Measurements from ENCODE around the gene ACADS. TPM values are rescaled to one million over a fixed set of nuclear protein-coding genes. Genes with fewer than 3 reads are reported as not detected.

The ACADS gene
- total RNA-seq, 1 donor = 10.5 TPM

DNA sequence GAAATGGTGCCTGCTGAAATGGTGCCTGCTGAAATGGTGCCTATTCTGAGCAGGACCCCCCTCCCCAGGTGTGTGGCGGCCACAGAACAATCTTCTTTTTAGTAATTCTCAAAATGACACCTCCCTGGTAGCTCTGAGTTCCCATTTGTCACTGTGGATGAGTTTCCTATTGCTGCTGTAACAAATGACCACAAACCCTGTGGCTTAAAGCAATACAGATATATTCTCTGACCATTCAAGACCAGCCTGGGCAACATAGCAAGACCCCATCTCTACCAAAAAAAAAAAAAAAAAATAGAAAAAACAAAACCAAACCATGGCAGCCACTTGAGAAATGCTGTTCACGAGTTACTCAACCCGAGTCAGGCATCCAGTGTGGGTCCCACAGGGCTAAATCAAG lies 7.9 kb downstream of the ACADS start:
- Histone ChIP-seq H3K4me3 (ENCODE audit: insufficient read depth, low read length) (no peak overlapping the region), H3K79me2 (ENCODE audit: insufficient read depth, low read length) (no peaks in the 10 kb centered on the region), H3K4me1 (ENCODE audit: insufficient read depth, low read length) (no peaks in the 10 kb centered on the region), H4K20me1 (ENCODE audit: insufficient read depth, low read length) (no peaks in the 10 kb centered on the region), H3K4me2 (ENCODE audit: insufficient read depth, low read length) (no peak overlapping the region), H3K9me3 (ENCODE audit: low read depth, low read length) (no peaks in the 10 kb centered on the region), H2AFZ (ENCODE audit: low read length) (no peak overlapping the region), H3K27me3 (ENCODE audit: insufficient read depth, low read length) (no peaks in the 10 kb centered on the region), H3K27ac (ENCODE audit: low read depth, low read length) (no peak overlapping the region), H3K36me3 (ENCODE audit: insufficient read depth, low read length) (no peaks in the 10 kb centered on the region)
- DNase-seq (ENCODE audit: insufficient read length, low spot score, missing footprints) = no peak
- TF ChIP-seq, protein P1, sequence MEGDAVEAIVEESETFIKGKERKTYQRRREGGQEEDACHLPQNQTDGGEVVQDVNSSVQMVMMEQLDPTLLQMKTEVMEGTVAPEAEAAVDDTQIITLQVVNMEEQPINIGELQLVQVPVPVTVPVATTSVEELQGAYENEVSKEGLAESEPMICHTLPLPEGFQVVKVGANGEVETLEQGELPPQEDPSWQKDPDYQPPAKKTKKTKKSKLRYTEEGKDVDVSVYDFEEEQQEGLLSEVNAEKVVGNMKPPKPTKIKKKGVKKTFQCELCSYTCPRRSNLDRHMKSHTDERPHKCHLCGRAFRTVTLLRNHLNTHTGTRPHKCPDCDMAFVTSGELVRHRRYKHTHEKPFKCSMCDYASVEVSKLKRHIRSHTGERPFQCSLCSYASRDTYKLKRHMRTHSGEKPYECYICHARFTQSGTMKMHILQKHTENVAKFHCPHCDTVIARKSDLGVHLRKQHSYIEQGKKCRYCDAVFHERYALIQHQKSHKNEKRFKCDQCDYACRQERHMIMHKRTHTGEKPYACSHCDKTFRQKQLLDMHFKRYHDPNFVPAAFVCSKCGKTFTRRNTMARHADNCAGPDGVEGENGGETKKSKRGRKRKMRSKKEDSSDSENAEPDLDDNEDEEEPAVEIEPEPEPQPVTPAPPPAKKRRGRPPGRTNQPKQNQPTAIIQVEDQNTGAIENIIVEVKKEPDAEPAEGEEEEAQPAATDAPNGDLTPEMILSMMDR (IDR thresholded peaks at IDR 0.05; ENCODE audit: extremely low read depth, low read depth, low read length) = no peak

- Histone ChIP-seq H3K27me3 (ENCODE audit: insufficient read depth, low read length) (no peaks in the 10 kb centered on the region), H2AFZ (ENCODE audit: low read length) (no peak overlapping the region), H3K79me2 (ENCODE audit: insufficient read depth, low read length) (no peaks in the 10 kb centered on the region), H3K4me2 (ENCODE audit: insufficient read depth, low read length) (no peak overlapping the region), H4K20me1 (ENCODE audit: insufficient read depth, low read length) (no peaks in the 10 kb centered on the region), H3K9me3 (ENCODE audit: low read depth, low read length) (no peaks in the 10 kb centered on the region), H3K4me3 (ENCODE audit: insufficient read depth, low read length) (no peak overlapping the region), H3K4me1 (ENCODE audit: insufficient read depth, low read length) (no peaks in the 10 kb centered on the region), H3K27ac (ENCODE audit: low read depth, low read length) (no peak overlapping the region), H3K36me3 (ENCODE audit: insufficient read depth, low read length) (no peaks in the 10 kb centered on the region)
- TF ChIP-seq, protein P1 (IDR thresholded peaks at IDR 0.05; ENCODE audit: extremely low read depth, low read depth, low read length) = no peak
- DNase-seq (ENCODE audit: insufficient read length, low spot score, missing footprints) = no peak
Measured at GRCh38 chr12:120734210-120734609, 8.6 kb downstream of the ACADS start.

DNA sequence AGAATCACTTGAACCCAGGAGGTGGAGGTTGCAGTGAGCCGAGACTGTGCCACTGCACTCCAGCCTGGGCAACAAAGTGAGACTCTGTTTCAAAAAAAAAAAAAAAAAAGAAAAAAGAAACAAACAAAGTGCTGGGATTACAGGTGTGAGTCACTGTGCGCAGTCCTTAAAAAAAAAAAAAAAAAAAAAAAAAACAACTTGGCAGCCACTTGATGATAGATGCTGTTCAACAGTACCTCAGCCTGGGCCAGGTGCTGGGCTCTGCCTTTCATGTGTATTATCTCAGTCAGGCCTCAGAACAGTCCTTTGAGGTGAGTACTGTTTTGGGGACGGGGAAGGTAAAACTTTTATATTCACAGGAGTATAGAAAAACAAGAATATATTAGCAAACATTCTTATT lies 9.6 kb downstream of the ACADS start:
- H3K4me2 ChIP-seq (ENCODE audit: insufficient read depth, low read length) = no peak overlapping the region
- H2AFZ ChIP-seq (ENCODE audit: low read length) = no peak overlapping the region
- H3K27ac ChIP-seq (ENCODE audit: low read depth, low read length) = no peak overlapping the region
- DNase-seq (ENCODE audit: insufficient read length, low spot score, missing footprints) = no peak
- H3K9me3 ChIP-seq (ENCODE audit: low read depth, low read length) = no peaks in the 10 kb centered on the region
- no peaks in the 10 kb centered on the region for H3K27me3 ChIP-seq (ENCODE audit: insufficient read depth, low read length)
- no peaks in the 10 kb centered on the region for H3K36me3 ChIP-seq (ENCODE audit: insufficient read depth, low read length)
- TF ChIP-seq, protein P1 (IDR thresholded peaks at IDR 0.05; ENCODE audit: extremely low read depth, low read depth, low read length) = no peak
- H3K4me3 ChIP-seq (ENCODE audit: insufficient read depth, low read length) = no peak overlapping the region
- H3K4me1 ChIP-seq (ENCODE audit: insufficient read depth, low read length) = no peaks in the 10 kb centered on the region
- no peaks in the 10 kb centered on the region for H3K79me2 ChIP-seq (ENCODE audit: insufficient read depth, low read length)
- H4K20me1 ChIP-seq (ENCODE audit: insufficient read depth, low read length) = no peaks in the 10 kb centered on the region

DNA sequence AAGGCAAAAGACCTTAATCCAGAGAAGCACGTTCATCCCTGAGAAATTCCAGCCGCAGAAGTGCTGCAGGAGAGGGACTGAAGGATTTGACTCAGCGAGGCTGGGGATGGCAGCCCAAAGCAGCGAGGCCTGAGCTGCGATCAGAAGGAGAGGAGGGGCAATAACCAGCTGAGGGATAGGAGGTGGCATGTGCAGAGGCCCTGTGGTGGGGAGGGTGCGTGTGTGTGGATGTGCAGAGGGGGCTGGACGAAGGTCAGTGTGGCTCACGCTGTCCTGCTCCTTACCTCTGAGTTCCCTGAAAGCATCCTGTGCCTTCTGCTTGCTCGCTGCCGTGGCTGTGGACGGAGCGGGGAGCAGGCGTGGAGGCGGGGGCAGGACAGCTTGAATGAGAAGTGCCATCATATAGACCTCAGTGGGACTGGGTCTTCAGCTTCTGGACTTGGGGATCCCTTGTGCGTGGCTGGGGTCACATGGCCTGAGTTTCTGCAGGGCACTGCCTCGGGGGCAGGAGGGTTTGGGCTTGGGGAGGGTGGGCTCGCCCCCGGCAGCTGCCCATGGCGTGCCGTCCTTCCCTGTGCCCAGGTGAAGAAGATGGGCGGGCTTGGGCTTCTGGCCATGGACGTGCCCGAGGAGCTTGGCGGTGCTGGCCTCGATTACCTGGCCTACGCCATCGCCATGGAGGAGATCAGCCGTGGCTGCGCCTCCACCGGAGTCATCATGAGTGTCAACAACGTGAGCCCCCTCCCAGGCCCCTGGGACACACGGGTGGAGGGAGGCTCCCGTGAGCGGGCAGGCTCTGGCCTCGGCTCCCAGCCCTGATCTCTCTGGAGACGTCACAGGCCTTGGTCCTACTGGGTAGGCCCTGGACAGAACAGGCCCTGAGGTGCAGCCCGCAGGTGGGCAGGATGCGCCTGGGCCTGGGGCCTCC lies 11.0 kb downstream of the ACADS start:
- H3K4me3 ChIP-seq (ENCODE audit: insufficient read depth, low read length) = no peak overlapping the region
- H3K27ac ChIP-seq (ENCODE audit: low read depth, low read length) = no peak overlapping the region
- TF ChIP-seq, protein P1 (IDR thresholded peaks at IDR 0.05; ENCODE audit: extremely low read depth, low read depth, low read length) = no peak
- no peaks in the 10 kb centered on the region for H3K27me3 ChIP-seq (ENCODE audit: insufficient read depth, low read length)
- H3K4me1 ChIP-seq (ENCODE audit: insufficient read depth, low read length) = no peaks in the 10 kb centered on the region
- H3K36me3 ChIP-seq (ENCODE audit: insufficient read depth, low read length) = no peaks in the 10 kb centered on the region
- H4K20me1 ChIP-seq (ENCODE audit: insufficient read depth, low read length) = no peaks in the 10 kb centered on the region
- no peaks in the 10 kb centered on the region for H3K79me2 ChIP-seq (ENCODE audit: insufficient read depth, low read length)
- H2AFZ ChIP-seq (ENCODE audit: low read length) = no peak overlapping the region
- H3K4me2 ChIP-seq (ENCODE audit: insufficient read depth, low read length) = no peak overlapping the region
- no peaks in the 10 kb centered on the region for H3K9me3 ChIP-seq (ENCODE audit: low read depth, low read length)
- peak; percentile 79 for DNase-seq (ENCODE audit: insufficient read length, low spot score, missing footprints)
